BE2C (cell line): ENCODE results near the gene TENM4.

Experiments
- DNase-seq: peaks from one replicate; pipeline ENCODE4 v3.0.0-alpha.2; 2020
- H3K27me3 ChIP-seq: fragments of 250-450 bp; sonication (Bioruptor Pico); 2 replicates; pipeline ENCODE4 v1.5.1; 2020; ENCODE audit warnings: mild to moderate bottlenecking
- H3K36me3 ChIP-seq: fragments of 250-450 bp; sonication (Bioruptor Pico); 2 replicates; pipeline ENCODE4 v1.5.1; 2020; ENCODE audit warnings: mild to moderate bottlenecking
- H3K4me1 ChIP-seq: fragments of 250-450 bp; sonication (Bioruptor Pico); 2 replicates; pipeline ENCODE4 v1.5.1; 2020
- H3K4me3 ChIP-seq: 2 replicates; pipeline ENCODE4 v1.5.1; 2011; ENCODE audit warnings: low read depth, low read length
- H3K9me3 ChIP-seq: fragments of 250-450 bp; sonication (Bioruptor Pico); 2 replicates; pipeline ENCODE4 v1.5.1; 2020
- CTCF ChIP-seq: IDR thresholded peaks from 2 replicates; pipeline ENCODE4 v1.5.1; 2012; ENCODE audit warnings: mild to moderate bottlenecking, low read depth, low read length

TENM4 gene

GRCh38 chr11:79419120-79419519 is 21.7 kb downstream of the TENM4 start:
- TF ChIP-seq CTCF, result no peak
- H3K36me3 ChIP-seq, result no peaks in the 10 kb centered on the region
- no peak overlapping the region for H3K4me3 ChIP-seq
- no peaks in the 10 kb centered on the region; the same call in 1 of the 2 replicates for H3K4me1 ChIP-seq
- DNase-seq, result no peak
- no peaks in the 10 kb centered on the region; the same call in 1 of the 2 replicates for H3K9me3 ChIP-seq
- no peaks in the 10 kb centered on the region for H3K27me3 ChIP-seq

- no peak for TF ChIP-seq CTCF
- Histone ChIP-seq H3K4me3 (no peak overlapping the region), H3K9me3 (no peaks in the 10 kb centered on the region; the same call in 1 of the 2 replicates), H3K36me3 (no peaks in the 10 kb centered on the region), H3K4me1 (no peaks in the 10 kb centered on the region; the same call in 1 of the 2 replicates), H3K27me3 (no peaks in the 10 kb centered on the region)
- DNase-seq, result no peak
These were observed 22.6 kb downstream of the TENM4 start for GRCh38 chr11:79418241-79418640.

GRCh38 chr11:79417069-79417920 is 23.5 kb downstream of the TENM4 start:
- peaks cover 6% of the 10 kb centered on the region for H3K4me1 ChIP-seq
- no peak for TF ChIP-seq CTCF
- H3K36me3 ChIP-seq, result no peaks in the 10 kb centered on the region
- H3K9me3 ChIP-seq, result no peaks in the 10 kb centered on the region; the same call in 1 of the 2 replicates
- H3K27me3 ChIP-seq, result no peaks in the 10 kb centered on the region
- no peak overlapping the region for H3K4me3 ChIP-seq
- no peak for DNase-seq

GRCh38 chr11:79415912-79416311 is 24.9 kb downstream of the TENM4 start:
- Histone ChIP-seq H3K9me3 (no peaks in the 10 kb centered on the region; the same call in 1 of the 2 replicates), H3K4me3 (no peak overlapping the region), H3K4me1 (peaks cover 6% of the 10 kb centered on the region), H3K27me3 (no peaks in the 10 kb centered on the region), H3K36me3 (no peaks in the 10 kb centered on the region)
- DNase-seq, result no peak
- TF ChIP-seq CTCF, result no peak

- Histone ChIP-seq H3K4me3 (no peak overlapping the region), H3K36me3 (no peaks in the 10 kb centered on the region), H3K4me1 (peaks cover 6% of the 10 kb centered on the region), H3K27me3 (no peaks in the 10 kb centered on the region), H3K9me3 (no peaks in the 10 kb centered on the region; the same call in 1 of the 2 replicates)
- DNase-seq, result no peak
- no peak for TF ChIP-seq CTCF
These were observed 25.4 kb downstream of the TENM4 start for GRCh38 chr11:79415411-79415810.
